Mesenchymal stem cell (in vitro differentiated cells and primary cell): ENCODE results near the gene ITCH.
A peak's percentile ranks its signal among the peaks of the same experiment; 100 is the strongest.

Experiments used
- DNase-seq: peaks from one replicate; pipeline ENCODE4 v3.0.0-alpha.2; 2013
- H2AFZ ChIP-seq: one replicate; pipeline ENCODE4 v1.6.1; 2013; ENCODE audit warnings: low read depth, mild to moderate bottlenecking, control low read depth, inconsistent platforms, low read length, moderate library complexity
- H2AK5ac ChIP-seq: 2 replicates; pipeline ENCODE4 v1.6.1; 2013; ENCODE audit warnings: low read length, moderate library complexity, mild to moderate bottlenecking, inconsistent platforms; ENCODE audit not compliant: severe bottlenecking
- H2BK120ac ChIP-seq: one replicate; pipeline ENCODE4 v1.6.1; 2013; ENCODE audit warnings: low read depth, mild to moderate bottlenecking, inconsistent platforms, low read length, moderate library complexity
- H2BK12ac ChIP-seq, 2 experiments: one replicate each; pipeline ENCODE4 v1.6.1; 2013; ENCODE audit warnings: inconsistent platforms in 2 of 2, low read length in 2 of 2, mild to moderate bottlenecking in 2 of 2, moderate library complexity in 2 of 2, control low read depth in 1 of 2
- H2BK15ac ChIP-seq: one replicate; pipeline ENCODE4 v1.6.1; 2013; ENCODE audit warnings: mild to moderate bottlenecking, low read depth, inconsistent platforms; ENCODE audit not compliant: poor library complexity, severe bottlenecking
- H2BK5ac ChIP-seq: 2 replicates; pipeline ENCODE4 v1.6.1; 2013; ENCODE audit warnings: low read depth, mild to moderate bottlenecking, low read length, control low read depth, inconsistent platforms; ENCODE audit not compliant: poor library complexity, severe bottlenecking
- H3K14ac ChIP-seq, 2 experiments: one replicate each; pipeline ENCODE4 v1.6.1; 2013; ENCODE audit warnings: inconsistent platforms in 2 of 2, low read length in 2 of 2, control low read depth in 1 of 2, mild to moderate bottlenecking in 1 of 2, moderate library complexity in 1 of 2
- H3K18ac ChIP-seq, 2 experiments: one replicate each; pipeline ENCODE4 v1.6.1; 2013; ENCODE audit warnings: inconsistent platforms in 2 of 2, low read length in 2 of 2, control low read depth in 1 of 2, low read depth in 1 of 2, mild to moderate bottlenecking in 1 of 2
- H3K23ac ChIP-seq, 2 experiments: one replicate each; pipeline ENCODE4 v1.6.1; 2013; ENCODE audit warnings: inconsistent platforms in 2 of 2, low read length in 2 of 2, mild to moderate bottlenecking in 2 of 2, moderate library complexity in 2 of 2, control low read depth in 1 of 2
- H3K27ac ChIP-seq: 2 replicates; pipeline ENCODE4 v1.5.1; 2013; ENCODE audit warnings: mild to moderate bottlenecking, moderate library complexity, low read length, control low read depth, inconsistent platforms; ENCODE audit not compliant: poor library complexity, severe bottlenecking
- H3K27me3 ChIP-seq, 2 experiments: 2 replicates each; pipeline versions ENCODE4 v1.6.1 to v1.7.0; 2013; ENCODE audit warnings: low read length in 2 of 2, mild to moderate bottlenecking in 2 of 2, moderate library complexity in 2 of 2, control low read depth in 1 of 2, inconsistent platforms in 1 of 2; ENCODE audit not compliant: control insufficient read depth in 1 of 2, insufficient read depth in 1 of 2
- H3K36me3 ChIP-seq, 2 experiments: 2 replicates each; pipeline versions ENCODE4 v1.6.1 to v1.7.0; 2013; ENCODE audit warnings: low read length in 2 of 2, control low read depth in 1 of 2, inconsistent platforms in 1 of 2, low read depth in 1 of 2, mild to moderate bottlenecking in 1 of 2; ENCODE audit not compliant: insufficient read depth in 2 of 2, control insufficient read depth in 1 of 2
- H3K4ac ChIP-seq, 2 experiments: one replicate each; pipeline ENCODE4 v1.6.1; 2013; ENCODE audit warnings: inconsistent platforms in 2 of 2, low read length in 2 of 2, mild to moderate bottlenecking in 2 of 2, moderate library complexity in 2 of 2, control low read depth in 1 of 2, low read depth in 1 of 2
- H3K4me1 ChIP-seq: 2 replicates; pipeline ENCODE4 v1.6.1; 2013; ENCODE audit warnings: low read depth, low read length, control low read depth; ENCODE audit not compliant: control insufficient read depth, insufficient read depth
- H3K4me2 ChIP-seq: 2 replicates; pipeline ENCODE4 v1.6.1; 2013; ENCODE audit warnings: low read length, mild to moderate bottlenecking, inconsistent platforms; ENCODE audit not compliant: poor library complexity, severe bottlenecking
- H3K4me3 ChIP-seq, 2 experiments: 2 replicates each; pipeline versions ENCODE4 v1.5.1 to v1.7.0; 2013; ENCODE audit warnings: low read length in 2 of 2, mild to moderate bottlenecking in 2 of 2, control low read depth in 1 of 2, low read depth in 1 of 2; ENCODE audit not compliant: insufficient read depth in 1 of 2
- H3K79me1 ChIP-seq: replicated peaks from 2 replicates; pipeline ENCODE4 v1.6.1; 2013; ENCODE audit warnings: mild to moderate bottlenecking, control low read depth, low read length, inconsistent platforms; ENCODE audit not compliant: poor library complexity, severe bottlenecking
- H3K9ac ChIP-seq: 2 replicates; pipeline ENCODE4 v1.7.0; 2013; ENCODE audit warnings: mild to moderate bottlenecking, low read length, moderate library complexity
- H3K9me3 ChIP-seq: 2 replicates; pipeline ENCODE4 v1.7.0; 2013; ENCODE audit warnings: mild to moderate bottlenecking, low read length; ENCODE audit not compliant: control insufficient read depth
- H4K8ac ChIP-seq: one replicate; pipeline ENCODE4 v1.6.1; 2013; ENCODE audit warnings: inconsistent platforms, mild to moderate bottlenecking, low read length, moderate library complexity
- H4K91ac ChIP-seq: one replicate; pipeline ENCODE4 v1.6.1; 2013; ENCODE audit warnings: mild to moderate bottlenecking, low read length, inconsistent platforms
- WGBS: methylation state at CpG from one replicate; pipeline ENCODE4 v1.1.7; 2013; ENCODE audit warnings: mixed read lengths; 5-methylcytosine and 5-hydroxymethylcytosine counted together

Gene ITCH

GRCh38 chr20:34535857-34536256, 172.8 kb downstream of the ITCH start:
- Histone ChIP-seq H3K79me1 (peaks cover 50% of the 10 kb centered on the region), H2AFZ (no peak overlapping the region), H2BK12ac (no peak overlapping the region), H3K9ac (no peak overlapping the region), H3K18ac (no peak overlapping the region), H4K91ac (no peak overlapping the region), H3K27me3 (no peaks in the 10 kb centered on the region), H3K9me3 (no peaks in the 10 kb centered on the region), H3K36me3 (peaks cover 85 to 89% of the 10 kb centered on the region in 2 experiments), H3K4me1 (peaks cover 9% of the 10 kb centered on the region), H3K27ac (no peak overlapping the region), H3K23ac (no peak overlapping the region), H3K4me3 (no peak overlapping the region), H2BK5ac (no peak overlapping the region), H3K14ac (no peak overlapping the region), H3K4ac (no peak overlapping the region), H4K8ac (no peak overlapping the region), H2BK15ac (no peak overlapping the region), H2AK5ac (no peak overlapping the region), H3K4me2 (no peak overlapping the region), H2BK120ac (no peak overlapping the region)
- WGBS = 96% methylated on average over 2 of the region's 2 CpGs
- DNase-seq = no peak

DNA sequence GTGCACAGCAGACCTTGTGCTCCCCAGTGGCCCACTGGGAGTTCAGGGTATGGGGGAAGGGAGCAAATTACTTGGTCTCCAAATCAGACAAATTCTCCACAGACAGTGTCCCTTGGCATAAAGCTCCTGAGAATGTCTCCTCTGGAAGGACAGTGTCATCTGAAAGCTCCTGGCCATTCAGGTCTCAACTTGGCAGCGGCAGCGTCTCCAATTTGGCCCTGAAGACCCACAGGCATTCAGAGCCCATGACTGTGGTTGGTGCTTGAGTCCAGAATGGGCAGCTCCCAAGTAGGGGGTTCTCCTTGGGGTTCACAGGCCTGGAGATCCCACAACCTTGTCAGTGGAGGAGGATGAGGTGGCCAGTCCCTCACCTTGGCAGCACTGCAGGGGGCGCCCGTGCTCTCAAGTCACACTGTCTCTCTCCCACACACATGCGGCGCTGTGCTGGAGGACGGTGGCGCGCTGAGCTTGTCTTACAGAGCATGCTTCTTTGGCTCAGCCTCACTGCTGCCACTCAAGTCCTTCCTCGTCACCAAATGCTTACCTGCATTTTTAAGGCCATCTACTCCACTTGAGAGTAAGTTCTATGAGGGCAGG, 173.8 kb downstream of the ITCH start:
- 84% methylated on average over 3 of the region's 10 CpGs for WGBS
- no peaks in the 10 kb centered on the region for H3K27me3 ChIP-seq

DNA sequence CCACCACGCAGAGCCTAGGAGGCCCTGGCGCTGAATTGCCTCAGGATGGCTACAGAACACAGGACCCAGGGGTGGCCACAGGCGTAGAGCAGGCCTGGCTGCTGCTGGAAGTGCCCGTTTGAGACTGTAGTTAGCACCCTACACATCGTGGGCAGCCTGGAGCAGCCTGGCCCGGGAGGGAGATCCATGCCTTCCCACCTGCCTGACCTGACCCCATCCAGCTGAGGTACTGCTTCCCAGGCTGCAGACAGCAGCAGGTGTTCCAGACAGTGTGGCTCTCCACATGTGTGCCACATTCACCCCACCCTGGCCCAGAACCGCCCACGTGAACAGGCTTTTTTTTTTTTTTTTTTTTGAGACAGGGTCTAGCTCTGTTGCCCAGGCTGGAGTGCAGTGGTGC, 174.6 kb downstream of the ITCH start:
- H2BK120ac ChIP-seq = no peak overlapping the region
- no peak overlapping the region for H2AK5ac ChIP-seq
- H3K79me1 ChIP-seq = peaks cover 38% of the 10 kb centered on the region
- 96% methylated on average over 8 of the region's 8 CpGs for WGBS
- H3K4me1 ChIP-seq = peaks cover 3% of the 10 kb centered on the region
- no peaks in the 10 kb centered on the region for H3K9me3 ChIP-seq
- no peak overlapping the region for H3K4me3 ChIP-seq
- no peaks in the 10 kb centered on the region for H3K27me3 ChIP-seq
- no peak overlapping the region for H4K91ac ChIP-seq
- no peak overlapping the region for H3K23ac ChIP-seq
- no peak overlapping the region for H2AFZ ChIP-seq
- no peak overlapping the region for H3K14ac ChIP-seq
- no peak overlapping the region for H3K9ac ChIP-seq
- H3K27ac ChIP-seq = no peak overlapping the region
- no peak overlapping the region for H3K4me2 ChIP-seq
- no peak for DNase-seq
- H2BK12ac ChIP-seq = no peak overlapping the region
- no peak overlapping the region for H2BK15ac ChIP-seq
- H3K4ac ChIP-seq = no peak overlapping the region
- H3K36me3 ChIP-seq = peaks cover 86 to 91% of the 10 kb centered on the region in 2 experiments
- no peak overlapping the region for H3K18ac ChIP-seq
- no peak overlapping the region for H2BK5ac ChIP-seq
- H4K8ac ChIP-seq = no peak overlapping the region

More for the DNA sequence above, 173.8 kb downstream of the ITCH start:
- Histone ChIP-seq H4K8ac (no peak overlapping the region), H3K9ac (no peak overlapping the region), H2AFZ (no peak overlapping the region), H3K4ac (no peak overlapping the region), H3K36me3 (peaks cover 89 to 91% of the 10 kb centered on the region in 2 experiments), H4K91ac (no peak overlapping the region), H2BK12ac (no peak overlapping the region), H2BK120ac (no peak overlapping the region), H2BK5ac (no peak overlapping the region), H3K4me2 (no peak overlapping the region), H3K4me3 (no peak overlapping the region), H3K27ac (no peak overlapping the region), H2AK5ac (no peak overlapping the region), H3K14ac (no peak overlapping the region), H2BK15ac (no peak overlapping the region), H3K79me1 (peaks cover 41% of the 10 kb centered on the region), H3K4me1 (peaks cover 7% of the 10 kb centered on the region), H3K18ac (no peak overlapping the region), H3K23ac (no peak overlapping the region), H3K9me3 (no peaks in the 10 kb centered on the region)
- peak; percentile 31 for DNase-seq

DNA sequence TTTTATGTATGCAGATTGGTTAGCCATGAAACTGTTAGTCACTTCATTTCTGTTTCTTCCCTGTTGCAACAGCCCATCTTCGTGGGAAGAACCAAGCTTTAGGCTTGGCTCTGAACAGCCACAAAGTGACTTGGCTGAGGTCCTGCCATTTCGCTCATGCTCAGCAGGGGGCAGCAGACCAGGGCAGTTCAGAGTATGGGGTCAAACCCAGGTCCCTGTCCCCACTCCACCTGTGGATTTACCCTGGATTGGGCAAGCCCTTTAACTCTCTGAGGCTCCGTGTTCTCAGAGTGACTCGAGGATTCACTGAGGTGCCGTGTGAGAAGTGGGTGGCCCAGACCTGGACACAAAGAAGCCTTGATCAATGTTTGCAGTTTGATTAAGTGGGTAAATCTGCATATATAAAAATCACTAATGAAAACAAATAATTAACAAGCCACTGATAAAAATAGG, 175.6 kb downstream of the ITCH start:
- 63% methylated on average over 5 of the region's 5 CpGs for WGBS
- H3K9ac ChIP-seq = peak overlapping the region; percentile 61
- H3K79me1 ChIP-seq = peaks cover 33% of the 10 kb centered on the region
- H2BK5ac ChIP-seq = no peak overlapping the region
- DNase-seq = peak; percentile 67
- no peak overlapping the region for H3K14ac ChIP-seq
- H2BK120ac ChIP-seq = no peak overlapping the region
- H2AK5ac ChIP-seq = no peak overlapping the region
- H3K4me2 ChIP-seq = no peak overlapping the region
- no peak overlapping the region for H2AFZ ChIP-seq
- H3K36me3 ChIP-seq = peaks cover 79 to 83% of the 10 kb centered on the region in 2 experiments
- no peak overlapping the region for H2BK12ac ChIP-seq
- H3K4ac ChIP-seq = no peak overlapping the region
- H3K4me3 ChIP-seq = no peak overlapping the region
- H3K23ac ChIP-seq = no peak overlapping the region
- H3K27me3 ChIP-seq = no peaks in the 10 kb centered on the region
- no peak overlapping the region for H4K8ac ChIP-seq
- H3K18ac ChIP-seq = no peak overlapping the region
- no peak overlapping the region for H2BK15ac ChIP-seq
- no peaks in the 10 kb centered on the region for H3K9me3 ChIP-seq
- no peak overlapping the region for H4K91ac ChIP-seq
- no peaks in the 10 kb centered on the region for H3K4me1 ChIP-seq
- H3K27ac ChIP-seq = no peak overlapping the region
